HG03095 (cell line): ENCODE results near the gene KCNQ1.

Experiments used
- ATAC-seq: cut with Tn5 transposase; IDR thresholded peaks from one replicate; pipeline ENCODE4 v1.9.1; 2021; ENCODE audit warnings: moderate library complexity; ENCODE audit not compliant: unreplicated experiment

Gene KCNQ1

GRCh38 chr11:2565447-2566222, 120.8 kb downstream of the KCNQ1 start:
- no peak for ATAC-seq

GRCh38 chr11:2566223-2567025, 121.6 kb downstream of the KCNQ1 start:
- no peak for ATAC-seq

GRCh38 chr11:2567026-2567671, 122.3 kb downstream of the KCNQ1 start:
- no peak for ATAC-seq

- ATAC-seq, result no peak
These were observed 124.5 kb downstream of the KCNQ1 start for GRCh38 chr11:2569321-2569721.

- no peak for ATAC-seq
These were observed 125.0 kb downstream of the KCNQ1 start for GRCh38 chr11:2569731-2570210.

GRCh38 chr11:2570211-2570811, 125.5 kb downstream of the KCNQ1 start:
- no peak for ATAC-seq

GRCh38 chr11:2570841-2571597, 126.2 kb downstream of the KCNQ1 start:
- ATAC-seq, result no peak

GRCh38 chr11:2571598-2572281, 126.9 kb downstream of the KCNQ1 start:
- ATAC-seq, result no peak

- no peak for ATAC-seq
These were observed 127.9 kb downstream of the KCNQ1 start for GRCh38 chr11:2572491-2573239.

- no peak for ATAC-seq
These were observed 128.6 kb downstream of the KCNQ1 start for GRCh38 chr11:2573240-2574042.

- no peak for ATAC-seq
These were observed 129.3 kb downstream of the KCNQ1 start for GRCh38 chr11:2574043-2574552.

- ATAC-seq, result no peak
These were observed 130.0 kb downstream of the KCNQ1 start for GRCh38 chr11:2574553-2575535.

GRCh38 chr11:2575591-2576051, 130.8 kb downstream of the KCNQ1 start:
- ATAC-seq, result no peak

- ATAC-seq, result no peak
These were observed 131.3 kb downstream of the KCNQ1 start for GRCh38 chr11:2576111-2576510.

GRCh38 chr11:2576549-2576948, 131.7 kb downstream of the KCNQ1 start:
- no peak for ATAC-seq

GRCh38 chr11:2577031-2577990, 132.5 kb downstream of the KCNQ1 start:
- no peak for ATAC-seq
